Immature natural killer cell (primary cell): ENCODE results near the gene HSPBAP1. TPM values are rescaled to one million over a fixed set of nuclear protein-coding genes. Genes with fewer than 3 reads are reported as not detected.
"Not testable (repeated sequence)": the region's sequence is repeated elsewhere in the genome, so short reads cannot be mapped to it uniquely, and the experiment has no call there.

ENCODE experiments used
- DNase-seq, 3 donors: peaks; one replicate each; pipeline ENCODE4 v3.0.0; 2022; ENCODE audit warnings: mixed read lengths in 1 of 3
- H3K27ac Mint-ChIP-seq, 6 donors: one replicate each; pipeline ENCODE4 v1.8.0; 2020; ENCODE audit warnings: mixed read lengths in 6 of 6, mild to moderate bottlenecking in 5 of 6, inconsistent platforms in 4 of 6, moderate library complexity in 3 of 6
- H3K27me3 Mint-ChIP-seq, 3 donors: one replicate each; pipeline ENCODE4 v1.8.0; 2020 to 2021; ENCODE audit warnings: low read depth in 3 of 3, mild to moderate bottlenecking in 3 of 3, mixed read lengths in 3 of 3, moderate library complexity in 3 of 3, inconsistent platforms in 1 of 3
- H3K36me3 Mint-ChIP-seq, 3 donors: one replicate each; pipeline ENCODE4 v1.8.0; 2020; ENCODE audit warnings: mixed read lengths in 3 of 3, inconsistent platforms in 2 of 3, mild to moderate bottlenecking in 2 of 3
- H3K4me1 Mint-ChIP-seq, 2 donors: one replicate each; pipeline ENCODE4 v1.8.0; 2020; ENCODE audit warnings: inconsistent platforms in 2 of 2, mild to moderate bottlenecking in 2 of 2, mixed read lengths in 2 of 2, moderate library complexity in 1 of 2
- H3K4me3 Mint-ChIP-seq, 5 donors: one replicate each; pipeline ENCODE4 v1.8.0; 2020; ENCODE audit warnings: mild to moderate bottlenecking in 5 of 5, mixed read lengths in 5 of 5, inconsistent platforms in 3 of 5, moderate library complexity in 3 of 5
- H3K9me3 Mint-ChIP-seq, 6 donors: one replicate each; pipeline ENCODE4 v1.8.0; 2020; ENCODE audit warnings: mild to moderate bottlenecking in 6 of 6, mixed read lengths in 6 of 6, inconsistent platforms in 4 of 6, moderate library complexity in 3 of 6
- polyA plus RNA-seq, 3 donors: library from polyadenylated mRNA; unstranded; fragments of 300-500 nt; fragmentation: Illumina TruSeq; gene quantifications; one replicate each; pipeline ENCODE4 v1.2.3, GENCODE V29; 2021

The HSPBAP1 gene
- polyA plus RNA-seq, 3 donors from 2014 or later = 3.3 to 10.1 (median 7.4) TPM

GRCh38 chr3:122710616-122711251, 82.9 kb downstream of the HSPBAP1 start:
- H3K9me3 Mint-ChIP-seq, H3K4me3 Mint-ChIP-seq, H3K27me3 Mint-ChIP-seq, DNase-seq: not testable (repeated sequence)
- Mint-ChIP-seq H3K36me3 (peaks cover 25 to 63% (median 36%) of the 10 kb centered on the region in 3 donors), H3K4me1 (peaks cover 27 to 33% of the 10 kb centered on the region in 2 donors), H3K27ac (peak overlapping the region in 1 of 6 donors; percentile 37)

- Mint-ChIP-seq H3K9me3 (no peaks in the 10 kb centered on the region), H3K4me1 (peaks cover 21 to 31% of the 10 kb centered on the region in 2 donors), H3K27ac (no peak overlapping the region), H3K4me3 (no peak overlapping the region), H3K36me3 (peaks cover 28 to 58% (median 35%) of the 10 kb centered on the region in 3 donors), H3K27me3 (peaks cover 0 to 1% (median 0%) of the 10 kb centered on the region in 3 donors)
- no peak for DNase-seq
Measured at GRCh38 chr3:122705379-122705778, 88.3 kb downstream of the HSPBAP1 start.

DNA sequence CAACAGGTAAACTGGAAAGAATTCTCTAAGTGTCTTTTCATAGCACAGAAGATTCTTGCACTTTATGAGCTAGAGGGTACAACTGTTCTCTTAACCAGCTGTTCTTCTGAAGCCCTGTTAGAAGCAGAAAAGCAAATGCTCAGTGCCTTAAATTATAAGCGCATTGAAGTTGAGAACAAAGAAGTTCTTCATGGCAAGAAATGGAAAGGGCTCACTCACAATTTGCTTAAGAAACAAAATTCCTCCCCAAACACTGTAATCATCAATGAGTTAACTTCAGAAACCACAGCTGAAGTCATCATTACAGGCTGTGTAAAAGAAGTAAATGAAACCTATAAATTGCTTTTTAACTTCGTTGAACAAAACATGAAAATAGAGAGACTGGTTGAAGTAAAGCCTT, 93.4 kb downstream of the HSPBAP1 start:
- DNase-seq = no peak
- Mint-ChIP-seq H3K4me1 (peaks cover 9 to 40% of the 10 kb centered on the region in 2 donors), H3K36me3 (peaks cover 41 to 76% (median 43%) of the 10 kb centered on the region in 3 donors), H3K27ac (peak overlapping the region in 1 of 6 donors; percentile 23), H3K9me3 (no peaks in the 10 kb centered on the region), H3K27me3 (no peaks in the 10 kb centered on the region), H3K4me3 (no peak overlapping the region)

- Mint-ChIP-seq H3K9me3 (no peaks in the 10 kb centered on the region), H3K36me3 (peaks cover 36 to 74% (median 38%) of the 10 kb centered on the region in 3 donors), H3K4me1 (peaks cover 11 to 35% of the 10 kb centered on the region in 2 donors), H3K27me3 (no peaks in the 10 kb centered on the region), H3K4me3 (no peak overlapping the region), H3K27ac (peak overlapping the region in 2 of 6 donors; percentile 15 to 31)
- DNase-seq = no peak
Measured at GRCh38 chr3:122697952-122698620, 95.5 kb downstream of the HSPBAP1 start.

DNA sequence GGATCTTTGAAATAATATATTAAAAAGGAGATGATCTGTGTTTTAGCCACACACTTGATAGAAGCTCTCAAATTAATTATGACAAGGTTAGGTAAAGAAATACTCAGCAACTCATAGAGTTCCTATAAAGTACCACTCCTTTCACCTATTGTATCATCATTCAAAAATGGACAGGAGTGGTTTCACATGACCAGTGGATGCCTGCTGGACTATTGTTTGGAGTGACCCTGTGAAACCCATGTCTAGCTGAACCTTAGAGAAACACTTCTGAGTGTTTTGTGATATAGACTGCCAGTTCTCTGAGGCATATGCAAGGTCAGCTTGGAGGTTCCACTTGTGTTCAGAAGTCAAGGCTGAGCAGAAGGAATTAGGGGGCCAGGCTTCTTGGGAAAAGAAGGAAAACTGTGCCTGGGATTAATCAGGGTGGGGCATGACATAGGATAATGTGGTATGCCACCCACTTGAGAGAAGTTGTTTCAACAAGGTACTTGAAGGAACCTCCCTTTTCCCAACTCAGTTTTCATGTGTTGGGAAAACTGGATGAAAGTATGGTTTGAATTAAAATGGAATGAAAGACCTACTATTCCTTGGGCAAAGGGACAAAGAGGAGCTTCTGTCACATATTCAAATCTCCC, 97.6 kb downstream of the HSPBAP1 start:
- Mint-ChIP-seq H3K4me1 (peaks cover 8 to 33% of the 10 kb centered on the region in 2 donors), H3K27ac (no peak overlapping the region), H3K4me3 (no peak overlapping the region), H3K27me3 (peaks cover 0 to 2% (median 0%) of the 10 kb centered on the region in 3 donors), H3K36me3 (peaks cover 37 to 78% (median 42%) of the 10 kb centered on the region in 3 donors), H3K9me3 (no peaks in the 10 kb centered on the region)
- no peak for DNase-seq

DNA sequence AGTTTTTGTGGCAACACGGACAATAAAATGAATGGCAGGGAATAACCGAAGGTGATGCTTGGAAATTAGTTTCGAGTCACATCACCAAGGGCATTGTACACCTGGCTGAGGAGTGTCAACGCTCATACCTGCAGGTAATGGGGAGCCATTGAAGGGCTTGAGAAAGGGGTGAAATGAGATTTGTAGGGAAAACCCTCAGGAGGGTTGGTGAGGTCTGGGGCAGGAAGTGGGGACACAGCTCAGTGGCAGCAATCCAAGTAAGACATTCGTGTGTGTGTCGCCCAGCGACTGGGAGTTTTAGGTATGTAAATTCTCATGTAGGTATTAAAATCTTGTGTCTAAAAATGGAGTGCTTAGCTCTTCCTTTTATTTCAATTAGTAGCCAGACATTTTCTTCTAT, 98.7 kb downstream of the HSPBAP1 start:
- no peak overlapping the region for H3K4me3 Mint-ChIP-seq
- peaks cover 27 to 73% (median 34%) of the 10 kb centered on the region in 3 donors for H3K36me3 Mint-ChIP-seq
- H3K27me3 Mint-ChIP-seq = peaks cover 0 to 2% (median 0%) of the 10 kb centered on the region in 3 donors
- H3K9me3 Mint-ChIP-seq = no peaks in the 10 kb centered on the region
- DNase-seq = no peak
- H3K27ac Mint-ChIP-seq = peak overlapping the region in 3 of 6 donors; percentile 23 to 30 (median 26)
- peaks cover 8 to 33% of the 10 kb centered on the region in 2 donors for H3K4me1 Mint-ChIP-seq

- DNase-seq = no peak
- Mint-ChIP-seq H3K27ac (peak overlapping the region in 1 of 6 donors; percentile 49), H3K27me3 (peaks cover 0 to 4% (median 2%) of the 10 kb centered on the region in 3 donors), H3K4me1 (peaks cover 9 to 21% of the 10 kb centered on the region in 2 donors), H3K9me3 (no peaks in the 10 kb centered on the region), H3K4me3 (no peak overlapping the region), H3K36me3 (peaks cover 26 to 53% (median 34%) of the 10 kb centered on the region in 3 donors)
Measured at GRCh38 chr3:122692674-122693073, 101.0 kb downstream of the HSPBAP1 start.

DNA sequence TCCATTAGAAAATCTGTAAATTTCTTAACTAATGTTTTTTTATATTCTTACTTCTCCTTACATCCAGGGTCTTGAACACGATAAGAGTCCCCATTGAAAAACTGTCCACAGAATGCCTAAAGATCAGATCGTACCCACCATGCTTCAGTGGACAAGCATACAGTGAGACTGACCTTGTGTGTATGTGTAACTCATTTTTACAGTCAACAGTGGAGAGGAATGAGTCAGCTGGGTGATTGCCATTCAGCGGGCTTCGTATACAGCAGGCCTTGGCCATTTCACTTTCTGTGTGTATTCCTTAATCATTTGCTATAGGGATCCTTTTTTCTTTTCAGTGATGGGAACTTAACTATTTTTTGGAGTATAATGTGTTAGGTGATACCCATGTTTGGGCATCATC, 102.4 kb downstream of the HSPBAP1 start:
- Mint-ChIP-seq H3K4me1 (peaks cover 18 to 20% of the 10 kb centered on the region in 2 donors), H3K4me3 (no peak overlapping the region), H3K27ac (peak overlapping the region in 1 of 6 donors; percentile 55), H3K36me3 (peaks cover 23 to 43% (median 41%) of the 10 kb centered on the region in 3 donors), H3K9me3 (no peaks in the 10 kb centered on the region), H3K27me3 (peaks cover 0 to 4% (median 2%) of the 10 kb centered on the region in 3 donors)
- no peak for DNase-seq

GRCh38 chr3:122690096-122690495, 103.5 kb downstream of the HSPBAP1 start:
- Mint-ChIP-seq H3K4me1 (peaks cover 18 to 19% of the 10 kb centered on the region in 2 donors), H3K9me3 (no peaks in the 10 kb centered on the region), H3K36me3 (peaks cover 23 to 40% (median 35%) of the 10 kb centered on the region in 3 donors), H3K27me3 (peaks cover 0 to 4% (median 2%) of the 10 kb centered on the region in 3 donors), H3K27ac (no peak overlapping the region), H3K4me3 (no peak overlapping the region)
- DNase-seq = no peak

Other genes with a start within 250 kb of the HSPBAP1 start
- gene PARP9, start 229.5 kb downstream of the HSPBAP1 start, polyA plus RNA-seq = 10 to 100 TPM; 18.1 to 43.9 (median 28.4) TPM
- 10 to 100 TPM; 15.1 to 38.3 (median 16.3) TPM for gene DTX3L, start 229.5 kb downstream of the HSPBAP1 start, polyA plus RNA-seq
- 10 to 100 TPM in 2 of 3 donors, 1 to 10 TPM in 1; 9.4 to 17.0 (median 14.1) TPM for gene PARP15, start 216.2 kb downstream of the HSPBAP1 start, polyA plus RNA-seq
- gene PARP14, start 113.0 kb downstream of the HSPBAP1 start, polyA plus RNA-seq = 10 to 100 TPM in 2 of 3 donors, 1 to 10 TPM in 1; 8.6 to 25.9 (median 15.8) TPM
- gene SLC49A4, start 1.2 kb upstream of the HSPBAP1 start, polyA plus RNA-seq = 1 to 10 TPM; 2.3 to 3.6 (median 3.0) TPM
- gene SEMA5B, start 233.9 kb upstream of the HSPBAP1 start, polyA plus RNA-seq = not detected